Measurements from ENCODE around the gene DUSP8.
"Not testable (repeated sequence)": the region's sequence is repeated elsewhere in the genome, so short reads cannot be mapped to it uniquely, and the experiment has no call there.

DUSP8 gene

DNA sequence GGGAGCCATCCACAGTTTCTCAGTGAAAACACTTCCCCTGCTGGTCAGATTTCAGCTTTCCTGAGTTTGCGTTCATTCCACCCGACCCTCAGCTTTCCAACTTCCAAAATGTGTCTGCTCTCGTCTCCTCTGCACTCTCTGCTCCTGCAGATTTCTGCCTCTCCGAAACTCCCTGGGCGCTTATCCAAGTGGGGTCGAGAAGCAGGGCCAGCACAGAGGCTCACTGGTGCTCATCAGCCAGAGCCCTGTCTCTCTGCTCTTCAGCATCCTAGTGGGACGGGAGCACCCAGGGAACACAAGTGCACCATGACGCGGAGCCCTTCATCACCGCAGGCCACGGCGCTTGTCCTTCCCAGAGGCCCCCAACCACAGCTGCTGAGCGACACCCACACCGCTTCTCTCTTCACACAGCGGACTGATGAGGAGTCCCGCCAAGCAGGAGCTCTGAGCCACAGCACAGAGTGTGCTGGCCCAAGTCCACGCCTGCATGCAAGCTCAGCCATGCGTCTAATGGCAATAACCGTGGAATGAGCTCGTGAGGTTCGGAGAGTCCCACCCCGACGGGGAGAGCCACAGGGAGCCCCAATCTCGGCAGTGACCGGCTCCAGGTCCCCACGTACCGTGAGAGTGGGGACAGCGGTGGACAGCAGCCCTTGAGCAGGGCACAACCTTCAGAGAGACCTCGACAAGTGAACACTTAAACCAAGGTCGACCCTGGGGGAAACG, 57.6 kb downstream of the DUSP8 start:
- DNase-seq (ENCODE audit: low read depth) = no peak

DNA sequence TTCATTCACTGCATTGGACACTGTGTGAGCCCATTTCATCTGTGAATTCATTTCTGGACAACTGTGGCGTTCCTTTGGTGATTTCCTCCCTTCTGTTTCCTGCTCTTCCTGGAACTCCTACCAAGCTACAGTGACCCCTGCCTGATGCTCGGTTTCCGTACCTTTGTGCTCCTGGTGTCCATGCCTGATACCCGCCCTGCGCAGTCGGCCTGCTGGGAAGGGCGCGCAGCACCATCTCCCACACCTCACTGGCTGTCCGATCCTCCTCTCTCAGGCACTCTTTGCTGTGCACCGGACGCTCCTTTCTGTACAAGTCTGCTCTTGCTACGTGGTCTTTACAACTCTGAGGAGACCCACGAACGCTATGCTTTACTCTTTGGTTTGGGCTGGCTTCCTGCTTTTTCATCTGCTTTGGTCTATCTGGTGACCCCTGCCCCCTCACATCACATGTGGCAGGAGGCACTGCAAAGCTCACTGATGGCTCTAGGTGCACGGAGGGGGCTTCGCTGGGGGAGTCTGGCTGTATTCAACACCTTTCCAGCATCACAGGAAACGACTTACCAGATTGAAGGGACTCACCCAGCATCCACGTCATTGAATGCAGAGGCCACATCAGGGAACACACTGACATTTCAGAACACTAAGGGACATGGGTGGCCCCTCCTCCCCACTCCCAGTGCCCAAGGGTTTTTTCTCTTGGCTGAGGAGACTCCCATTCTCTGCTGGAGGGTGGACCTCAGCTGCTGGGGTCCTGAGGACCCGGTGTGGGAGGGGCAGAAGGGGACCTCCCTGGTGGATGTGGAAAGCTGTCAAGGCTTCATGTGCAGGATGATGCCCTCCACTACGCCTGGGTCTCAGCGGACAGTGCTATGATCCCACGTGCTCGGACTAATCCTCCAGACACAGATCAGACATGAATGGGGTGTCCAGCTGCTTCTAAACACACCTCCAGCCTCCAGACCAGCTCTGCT, 58.5 kb downstream of the DUSP8 start:
- DNase-seq (ENCODE audit: low read depth) = no peak

DNA sequence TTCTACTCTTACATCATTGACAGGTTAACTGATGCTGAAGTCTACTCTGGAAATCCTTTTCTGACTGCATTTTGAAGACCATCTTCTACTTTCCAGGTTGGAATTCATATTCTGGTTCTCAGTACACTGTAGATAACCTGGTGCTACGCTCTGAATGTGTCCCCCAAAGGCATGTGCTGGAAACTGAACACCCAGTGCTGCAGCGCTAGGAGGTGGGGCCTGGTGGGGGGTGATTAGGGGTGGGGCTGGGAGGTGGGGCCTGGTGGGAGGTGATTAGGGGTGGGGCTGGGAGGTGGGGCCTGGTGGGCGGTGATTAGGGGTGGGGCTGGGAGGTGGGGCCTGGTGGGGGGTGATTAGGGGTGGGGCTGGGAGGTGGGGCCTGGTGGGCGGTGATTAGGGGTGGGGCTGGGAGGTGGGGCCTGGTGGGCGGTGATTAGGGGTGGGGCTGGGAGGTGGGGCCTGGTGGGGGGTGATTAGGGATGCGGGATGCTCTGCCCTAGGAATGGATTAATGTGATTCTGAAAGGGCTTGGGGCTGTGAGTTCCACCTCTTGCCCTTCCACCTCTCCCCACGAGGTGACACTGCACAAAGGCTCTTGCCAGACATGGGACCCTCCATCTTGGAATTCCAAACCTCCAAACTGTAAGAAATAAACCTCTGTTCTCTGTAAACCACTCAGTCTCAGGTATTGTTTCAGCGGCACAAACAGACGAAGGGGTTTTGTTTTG, 59.4 kb downstream of the DUSP8 start:
- DNase-seq (ENCODE audit: low read depth) = not testable (repeated sequence)

DNA sequence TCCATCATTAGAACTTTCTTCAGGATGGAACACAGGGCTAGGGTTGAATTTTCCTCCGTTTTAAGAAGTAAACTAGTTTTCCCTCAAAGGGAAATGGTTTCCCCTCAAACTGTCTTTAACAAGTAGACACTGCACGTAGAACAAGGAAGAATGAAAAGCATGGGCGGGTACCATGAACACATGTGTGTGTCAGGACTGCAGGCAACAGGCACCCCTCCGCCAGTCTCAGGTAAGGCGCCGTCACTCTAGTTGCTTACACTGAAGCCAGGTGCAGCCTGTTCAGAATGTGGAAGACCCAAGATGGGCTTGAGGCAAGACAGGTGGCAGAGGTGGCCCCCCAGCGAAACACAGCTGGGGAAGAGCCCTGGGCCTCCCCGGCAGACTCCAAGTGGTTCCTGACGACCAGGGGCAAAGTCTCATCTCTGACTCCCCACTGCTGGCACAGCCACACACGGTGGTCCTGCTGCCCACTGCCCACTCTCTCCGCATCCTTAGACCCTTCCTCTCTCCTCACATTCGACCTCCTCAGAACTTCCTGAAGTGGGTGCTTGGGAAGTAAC, 60.1 kb downstream of the DUSP8 start:
- no peak for DNase-seq (ENCODE audit: low read depth)

- DNase-seq (ENCODE audit: low read depth) = no peak
These were observed 61.1 kb downstream of the DUSP8 start for GRCh38 chr11:1510928-1511327.

DNA sequence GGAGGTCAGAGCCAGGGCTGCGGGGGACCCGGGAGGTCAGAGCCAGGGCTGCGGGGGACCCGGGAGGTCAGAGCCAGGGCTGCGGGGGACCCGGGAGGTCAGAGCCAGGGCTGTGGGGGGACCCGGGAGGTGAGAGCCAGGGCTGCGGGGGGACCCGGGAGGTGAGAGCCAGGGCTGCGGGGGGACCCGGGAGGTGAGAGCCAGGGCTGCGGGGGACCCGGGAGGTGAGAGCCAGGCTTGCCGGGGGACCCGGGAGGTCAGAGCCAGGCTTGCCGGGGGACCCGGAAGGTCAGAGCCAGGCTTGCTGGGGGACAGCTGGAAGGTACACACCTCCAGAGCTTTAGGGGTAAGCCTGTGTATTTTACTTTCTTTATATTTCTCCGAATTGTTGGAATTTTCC, 61.7 kb downstream of the DUSP8 start:
- DNase-seq (ENCODE audit: low read depth) = not testable (repeated sequence)

- DNase-seq (ENCODE audit: low read depth) = no peak
These were observed 62.3 kb downstream of the DUSP8 start for GRCh38 chr11:1509626-1510255.

DNA sequence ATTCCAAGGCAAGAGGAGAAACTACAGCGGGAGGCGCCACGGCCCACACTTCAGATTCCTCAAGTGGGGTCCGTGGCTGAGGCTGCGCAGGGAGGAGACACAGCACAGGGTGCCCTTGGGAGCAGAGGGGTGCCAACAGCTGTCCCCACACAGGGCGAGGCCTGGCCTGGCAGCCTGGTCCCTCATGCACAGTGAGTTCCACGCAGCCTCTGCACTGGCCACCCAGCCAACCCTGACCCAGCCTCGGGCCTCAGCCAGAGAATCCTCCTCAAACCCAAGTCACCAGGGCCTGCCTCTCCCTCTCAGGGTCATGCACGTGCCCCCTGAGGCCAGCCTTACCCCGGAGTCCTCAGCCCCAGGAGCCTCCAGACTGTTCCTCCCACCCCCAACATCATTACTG, 63.1 kb downstream of the DUSP8 start:
- DNase-seq (ENCODE audit: low read depth) = no peak

DNA sequence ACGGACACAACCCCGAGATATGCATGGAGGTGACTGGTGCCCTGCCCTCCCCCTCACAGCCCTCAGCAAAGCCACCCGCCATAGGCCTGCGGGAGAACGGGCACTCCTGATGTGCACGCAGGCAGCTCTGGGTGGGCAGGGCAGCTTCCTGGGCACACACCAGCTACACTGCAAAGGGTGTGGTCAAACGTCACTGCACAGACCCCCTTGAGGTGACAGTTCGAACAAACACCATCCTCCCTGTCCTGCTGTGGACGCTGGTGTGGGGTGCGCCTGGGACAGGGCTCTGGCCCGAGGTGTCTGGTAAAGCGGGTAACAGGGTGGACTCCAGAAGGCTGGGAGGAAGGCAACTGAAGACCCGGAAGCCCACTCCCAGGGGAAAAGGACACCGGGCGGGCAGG, 63.6 kb downstream of the DUSP8 start:
- no peak for DNase-seq (ENCODE audit: low read depth)

DNA sequence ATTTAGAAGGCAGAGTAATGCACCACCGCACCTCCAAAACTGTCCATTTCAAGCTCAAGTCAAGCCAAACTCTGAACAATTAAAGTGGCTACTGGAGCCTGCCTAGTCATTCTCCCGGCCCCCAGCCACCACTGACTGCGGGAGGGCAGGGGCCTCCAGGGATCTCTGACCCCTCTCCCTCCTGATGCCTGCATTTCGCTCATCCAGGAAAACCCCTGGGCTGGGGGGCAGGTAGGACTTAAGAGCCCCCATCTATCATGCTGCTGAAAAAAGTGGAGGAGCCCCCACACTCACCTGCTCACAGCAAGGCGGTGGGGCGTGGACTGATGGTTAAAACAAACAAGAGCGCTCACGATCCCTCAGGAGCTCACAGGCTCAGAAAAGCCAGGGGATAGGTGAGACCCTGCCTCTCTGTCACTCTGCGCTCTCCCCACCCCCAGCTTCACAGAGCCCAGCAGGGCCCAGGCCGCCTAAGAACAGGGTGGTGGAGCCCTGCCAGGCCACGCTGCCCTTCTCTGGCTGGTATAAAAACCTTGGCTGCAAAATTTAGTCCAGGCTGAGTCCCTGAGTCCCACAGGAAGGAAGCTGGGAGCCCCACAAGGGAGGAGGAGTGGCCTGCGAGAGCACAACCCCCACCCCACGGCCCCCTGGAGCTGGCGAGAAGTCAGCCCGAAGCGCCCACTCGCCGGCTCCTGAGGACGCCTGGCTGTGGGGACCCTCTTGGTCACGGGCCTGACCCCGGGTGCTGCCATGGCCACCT, 64.5 kb downstream of the DUSP8 start:
- no peak for DNase-seq (ENCODE audit: low read depth)

- no peak for DNase-seq (ENCODE audit: low read depth)
These were observed 65.1 kb downstream of the DUSP8 start for GRCh38 chr11:1506981-1507380.

- DNase-seq (ENCODE audit: low read depth) = no peak
These were observed 66.6 kb downstream of the DUSP8 start for GRCh38 chr11:1505480-1505879.

GRCh38 chr11:1504581-1505290, 67.3 kb downstream of the DUSP8 start:
- DNase-seq (ENCODE audit: low read depth) = no peak

DNA sequence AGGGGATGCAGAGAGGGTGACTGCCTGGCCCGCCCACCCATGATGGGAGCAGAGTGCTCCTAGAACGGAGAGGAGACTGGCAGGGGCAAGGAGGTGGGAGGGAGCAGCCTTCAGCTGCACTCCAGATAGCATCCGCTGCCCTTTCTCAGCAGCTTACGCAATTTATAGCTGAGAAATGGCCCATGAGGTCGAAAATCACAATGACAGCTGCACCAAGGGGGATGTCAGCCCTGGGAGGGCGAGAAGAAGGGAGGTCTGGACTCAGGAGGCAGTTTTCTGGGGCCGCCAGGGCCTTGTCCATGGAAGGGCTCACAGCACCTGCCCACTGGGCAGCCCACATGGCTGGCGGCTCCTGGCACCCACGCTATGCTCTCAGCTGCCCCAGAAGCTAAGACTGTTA, 67.9 kb downstream of the DUSP8 start:
- no peak for DNase-seq (ENCODE audit: low read depth)
